NT2/D1 (cell line): ENCODE results near the gene TMEM271.

Source experiments
- DNase-seq: peaks from one replicate; pipeline ENCODE4 v3.0.0-alpha.2; 2011; ENCODE audit warnings: low read depth, low spot score
- H3K27me3 ChIP-seq: 2 replicates; pipeline ENCODE4 v1.6.0; 2011; ENCODE audit warnings: mild to moderate bottlenecking; ENCODE audit not compliant: insufficient read length, insufficient read depth
- H3K36me3 ChIP-seq: 2 replicates; pipeline ENCODE4 v1.6.1; 2011; ENCODE audit warnings: mild to moderate bottlenecking, low read length, mixed read lengths; ENCODE audit not compliant: insufficient read depth, insufficient read length
- H3K4me1 ChIP-seq: 2 replicates; pipeline ENCODE4 v1.5.1; 2011; ENCODE audit not compliant: insufficient read depth, insufficient read length
- H3K4me3 ChIP-seq: 2 replicates; pipeline ENCODE4 v1.5.1; 2011; ENCODE audit warnings: low read depth; ENCODE audit not compliant: insufficient read length
- H3K9ac ChIP-seq: 2 replicates; pipeline ENCODE4 v1.6.0; 2011; ENCODE audit warnings: low read depth; ENCODE audit not compliant: insufficient read length
- H3K9me3 ChIP-seq: 2 replicates; pipeline ENCODE4 v1.5.1; 2011; ENCODE audit warnings: mild to moderate bottlenecking, low read length; ENCODE audit not compliant: insufficient read depth
- SUZ12 ChIP-seq: IDR thresholded peaks from 2 replicates; pipeline ENCODE4 v1.6.1; 2011; ENCODE audit not compliant: insufficient read length, insufficient read depth; ENCODE audit errors: extremely low read depth
- YY1 ChIP-seq: IDR thresholded peaks from 2 replicates; pipeline ENCODE4 v1.6.1; 2011; ENCODE audit not compliant: insufficient read length, insufficient read depth
- ZNF274 ChIP-seq: IDR thresholded peaks from 2 replicates; pipeline ENCODE4 v1.6.1; 2011; ENCODE audit warnings: mild to moderate bottlenecking, low read depth, low read length

Gene TMEM271

DNA sequence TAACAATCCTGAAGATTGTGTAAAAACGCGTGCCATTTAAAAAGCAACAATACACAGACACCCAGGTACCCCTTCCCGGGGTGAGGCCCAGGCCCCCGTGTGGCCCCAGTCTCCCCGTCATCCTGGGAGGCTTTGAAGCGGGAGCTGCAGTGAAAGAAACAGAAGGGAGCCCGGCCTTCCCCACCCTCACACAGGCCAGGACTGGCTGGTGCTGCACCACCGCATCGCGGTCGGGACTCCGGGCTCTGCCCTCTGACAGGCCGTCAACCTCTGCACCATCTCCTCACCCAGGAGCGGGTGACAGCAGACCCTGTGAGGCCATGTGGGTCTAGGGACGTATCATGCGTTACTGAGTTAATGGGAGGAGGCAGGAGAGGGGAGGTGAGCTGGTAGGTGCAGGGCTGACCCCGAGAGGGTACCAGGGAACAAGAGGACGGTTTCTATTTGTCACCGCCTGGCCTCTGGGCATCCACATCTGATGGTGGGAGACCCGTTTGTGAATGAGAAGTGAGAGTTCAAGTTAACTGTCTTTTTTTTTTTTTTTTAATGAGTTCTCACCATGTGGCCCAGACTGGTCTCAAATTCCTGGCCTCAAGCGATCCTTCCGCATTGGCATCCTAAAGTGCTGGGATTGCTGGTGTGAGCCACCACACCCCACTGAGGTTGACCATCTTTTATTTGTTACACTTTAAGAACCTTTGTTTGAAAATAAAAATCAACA is 49.7 kb downstream of the TMEM271 start:
- DNase-seq = peak; percentile 48
- no peaks in the 10 kb centered on the region for H3K27me3 ChIP-seq
- H3K9ac ChIP-seq = peak overlapping the region; percentile 22
- H3K4me1 ChIP-seq = peaks cover 5% of the 10 kb centered on the region
- no peaks in the 10 kb centered on the region for H3K9me3 ChIP-seq
- TF ChIP-seq ZNF274 (no peak), YY1 (no peak), SUZ12 (no peak)
- no peak overlapping the region for H3K4me3 ChIP-seq
- H3K36me3 ChIP-seq = peaks cover 97% of the 10 kb centered on the region

DNA sequence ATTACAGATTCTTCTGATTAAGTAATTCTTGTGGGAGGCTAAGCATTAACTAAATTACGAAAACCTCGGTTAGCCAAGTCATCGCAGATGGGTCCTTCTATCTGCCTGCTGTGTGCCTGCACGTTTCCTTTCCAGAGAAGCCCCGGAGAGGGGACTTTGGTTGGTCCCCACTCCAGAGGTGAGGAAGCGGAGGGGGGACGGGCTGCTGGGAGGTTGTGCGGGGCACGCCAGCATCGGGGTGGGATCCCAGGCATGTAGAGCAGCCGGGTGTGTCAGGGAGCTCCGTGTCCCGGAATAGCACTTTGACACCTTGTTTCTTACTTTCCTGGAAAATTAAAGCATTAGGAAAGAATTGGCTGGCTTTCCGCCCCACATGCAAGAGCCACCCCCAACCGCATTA is 50.4 kb downstream of the TMEM271 start:
- H3K4me3 ChIP-seq = no peak overlapping the region
- no peak for TF ChIP-seq YY1
- TF ChIP-seq ZNF274 = no peak
- TF ChIP-seq SUZ12 = no peak
- peaks cover 5% of the 10 kb centered on the region for H3K4me1 ChIP-seq
- no peak for DNase-seq
- no peak overlapping the region for H3K9ac ChIP-seq
- no peaks in the 10 kb centered on the region for H3K9me3 ChIP-seq
- H3K36me3 ChIP-seq = peaks cover 97% of the 10 kb centered on the region
- no peaks in the 10 kb centered on the region for H3K27me3 ChIP-seq

DNA sequence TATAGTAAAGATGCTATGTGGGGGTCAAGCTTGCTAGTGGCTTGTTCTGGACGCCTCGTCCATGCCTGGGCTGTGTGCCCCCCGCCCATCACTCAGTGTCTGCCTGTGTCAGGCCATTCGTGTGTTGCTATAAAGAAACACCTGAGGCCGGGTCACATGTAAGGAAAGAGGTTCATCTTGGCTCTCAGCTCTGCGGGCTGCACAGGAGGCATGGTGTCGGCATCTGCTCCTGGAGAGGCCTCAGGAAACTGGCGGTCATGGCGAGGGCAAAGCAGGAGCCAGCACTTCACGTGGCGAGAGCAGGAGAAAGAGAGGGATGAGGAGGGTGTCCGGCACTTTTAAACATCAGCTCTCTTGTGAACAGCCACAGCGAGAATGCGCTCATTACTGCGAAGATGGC is 51.9 kb downstream of the TMEM271 start:
- TF ChIP-seq YY1 (no peak), ZNF274 (no peak), SUZ12 (no peak)
- no peak for DNase-seq
- Histone ChIP-seq H3K9me3 (no peaks in the 10 kb centered on the region), H3K36me3 (peaks cover 96% of the 10 kb centered on the region), H3K4me3 (no peak overlapping the region), H3K9ac (no peak overlapping the region), H3K27me3 (no peaks in the 10 kb centered on the region), H3K4me1 (peaks cover 5% of the 10 kb centered on the region)
